ENCODE data around the gene CELF5. TPM values are rescaled to one million over a fixed set of nuclear protein-coding genes. Genes with fewer than 3 reads are reported as not detected.
A peak's percentile ranks its signal among the peaks of the same experiment; 100 is the strongest.
"Not testable (repeated sequence)": the region's sequence is repeated elsewhere in the genome, so short reads cannot be mapped to it uniquely, and the experiment has no call there.

The CELF5 gene
- total RNA-seq, 2 experiments from 2014 or later: 0.55 to 0.61 TPM

DNA sequence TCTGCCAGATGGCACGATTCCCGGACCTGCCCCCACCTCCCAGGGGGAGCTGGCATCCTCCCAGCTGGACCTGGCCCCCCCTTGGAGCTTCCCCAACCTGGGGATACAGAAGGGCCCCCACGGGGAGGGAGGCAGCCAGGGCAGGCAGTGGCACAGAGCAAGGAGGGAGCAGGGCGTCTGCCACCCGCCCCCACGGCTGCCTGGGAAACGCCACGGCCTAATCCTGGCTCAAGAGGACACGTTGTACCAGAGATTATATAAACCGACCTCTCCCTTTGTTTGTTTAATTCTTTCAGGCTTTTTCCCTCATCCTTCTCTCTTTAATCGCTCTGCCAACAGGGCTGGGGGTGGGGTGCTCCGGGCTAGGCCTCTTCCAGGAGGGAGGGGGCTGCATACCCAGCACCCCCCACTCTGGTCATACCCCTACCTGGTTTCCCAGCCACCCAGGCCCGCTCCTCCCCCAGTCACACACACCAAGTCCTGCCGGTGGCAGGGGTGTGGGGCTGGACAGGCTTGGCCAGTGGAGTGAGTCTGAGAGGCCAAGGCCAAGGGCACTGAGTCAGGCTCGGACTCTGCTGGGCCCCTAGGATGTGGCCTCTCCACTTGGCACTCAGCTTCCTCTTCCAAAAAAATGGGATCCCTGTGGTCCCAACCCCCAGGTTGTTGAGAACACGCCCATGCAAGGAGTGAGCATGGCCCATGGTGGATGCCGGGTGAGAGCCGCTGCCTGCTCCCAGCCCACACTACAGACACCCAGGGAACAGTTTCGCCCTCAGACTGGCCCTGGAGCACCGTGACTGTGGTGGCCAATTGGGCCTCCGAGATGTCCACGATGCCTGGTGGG, 112.4 kb downstream of the CELF5 start:
- Mint-ChIP-seq H3K27me3 (ENCODE audit: low read depth) (no peaks in the 10 kb centered on the region), H3K36me3 (ENCODE audit: low read depth) (no peaks in the 10 kb centered on the region), H3K4me1 (ENCODE audit: low read depth) (peaks cover 10% of the 10 kb centered on the region), H3K27ac (no peak overlapping the region), H3K9me3 (ENCODE audit: insufficient read depth) (no peaks in the 10 kb centered on the region), H3K4me3 (no peak overlapping the region)
- ChIA-PET POLR2A (interaction anchor here (0.8 kb wide), 1 partner anchor 9 kb away, joined by 3 read pairs; no protein-coding TSS in a partner anchor), CTCF (interaction anchor here (0.5 to 1.6 kb wide), 2 partner anchors 10 to 375 kb away, joined by 3 to 6 read pairs; no protein-coding TSS in a partner anchor)
- DNase-seq (no peak), ATAC-seq (no peak)

DNA sequence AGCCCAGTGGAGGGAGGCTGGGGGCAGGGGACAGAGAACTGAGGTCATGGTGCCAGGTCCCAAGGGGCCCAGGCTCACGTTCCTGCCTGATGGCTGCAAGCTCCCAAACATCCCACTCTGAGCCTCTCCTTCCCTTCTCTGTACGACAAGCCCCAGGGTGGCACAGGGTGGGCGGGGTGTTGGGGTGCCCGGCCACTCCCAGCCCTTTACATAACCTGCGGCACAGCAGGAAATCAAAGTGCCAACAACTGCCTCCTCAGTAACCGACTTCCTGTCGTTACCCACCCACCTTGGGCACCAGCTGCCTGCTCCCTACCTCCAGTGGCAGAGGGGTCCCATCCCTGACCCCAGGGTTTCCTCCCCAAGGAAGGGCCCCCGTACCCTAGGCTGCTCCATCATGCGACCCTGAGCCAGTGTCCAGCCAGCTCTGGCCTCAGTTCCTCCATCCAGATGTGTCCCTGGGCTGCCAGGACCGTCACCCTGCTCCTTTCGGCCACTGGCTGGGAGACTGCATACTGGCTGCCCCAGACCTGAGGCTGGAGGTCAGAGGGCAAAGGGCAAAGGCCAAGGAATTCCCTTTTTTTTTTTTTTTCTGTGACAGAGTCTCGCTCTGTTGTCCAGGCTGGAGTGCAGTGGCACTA, 114.2 kb downstream of the CELF5 start:
- Mint-ChIP-seq H3K9me3 (ENCODE audit: insufficient read depth) (no peaks in the 10 kb centered on the region), H3K27ac (peak overlapping the region; percentile 77), H3K36me3 (ENCODE audit: low read depth) (no peaks in the 10 kb centered on the region), H3K4me1 (ENCODE audit: low read depth) (peaks cover 11% of the 10 kb centered on the region), H3K27me3 (ENCODE audit: low read depth) (no peaks in the 10 kb centered on the region), H3K4me3 (no peak overlapping the region)
- ChIA-PET POLR2A (no interaction called here), CTCF (interaction anchor here (0.9 to 1.2 kb wide), 2 partner anchors 34 to 90 kb away, joined by 4 read pairs; no protein-coding TSS in a partner anchor)
- ATAC-seq (peak; percentile 62), DNase-seq (peak; percentile 60)

DNA sequence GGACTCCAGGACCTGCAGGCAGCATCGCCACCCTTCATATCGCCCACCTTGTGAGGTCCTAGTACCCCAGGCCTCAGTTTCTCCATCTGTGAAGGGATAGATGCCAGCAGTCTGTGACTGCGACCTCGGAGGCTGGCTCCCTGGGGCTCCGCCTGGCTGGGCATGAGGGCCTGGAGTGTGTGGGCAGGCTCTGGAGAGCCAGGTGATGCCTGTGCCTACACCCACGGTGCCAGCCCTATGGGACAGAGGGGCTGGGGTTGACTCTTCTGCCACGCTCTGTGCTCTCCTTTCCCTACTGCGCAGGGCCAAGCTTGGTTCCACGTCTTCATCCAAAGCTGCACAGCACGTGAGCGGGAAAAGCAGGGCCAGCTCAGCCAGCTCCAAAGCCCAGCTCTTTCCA, 115.9 kb downstream of the CELF5 start:
- ChIA-PET POLR2A (no interaction called here), CTCF (interaction anchor here (1.0 kb wide), 1 partner anchor 89 kb away, joined by 3 read pairs; no protein-coding TSS in a partner anchor)
- Mint-ChIP-seq H3K4me3 (no peak overlapping the region), H3K4me1 (ENCODE audit: low read depth) (peaks cover 13% of the 10 kb centered on the region), H3K27me3 (ENCODE audit: low read depth) (no peaks in the 10 kb centered on the region), H3K36me3 (ENCODE audit: low read depth) (no peaks in the 10 kb centered on the region), H3K9me3 (ENCODE audit: insufficient read depth) (no peaks in the 10 kb centered on the region), H3K27ac (no peak overlapping the region)
- ATAC-seq (no peak), DNase-seq (no peak)

DNA sequence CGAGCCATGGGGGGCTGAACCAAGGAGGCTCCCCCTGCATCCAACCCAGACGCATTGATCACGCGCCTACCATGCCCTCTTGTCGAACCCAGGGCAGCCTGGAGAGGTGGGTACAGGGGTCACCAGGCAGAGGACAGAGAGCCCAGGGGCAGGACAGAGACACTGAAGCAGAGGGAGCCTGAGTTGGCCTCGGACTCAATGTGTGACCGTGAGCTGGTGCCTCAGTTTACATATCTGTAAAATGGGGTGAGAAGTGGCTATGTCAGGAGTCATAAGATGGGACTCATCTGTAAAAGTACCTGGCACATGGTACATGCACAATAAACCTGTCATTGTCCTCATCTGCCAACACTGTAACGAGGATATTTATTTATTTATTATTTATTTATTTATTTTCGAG, 117.8 kb downstream of the CELF5 start:
- no peak overlapping the region for H3K27ac Mint-ChIP-seq
- ChIA-PET POLR2A (no interaction called here), CTCF (interaction anchor here (1.1 to 2.6 kb wide), 2 partner anchors 87 to 144 kb away, joined by 3 to 12 read pairs; no protein-coding TSS in a partner anchor)
- no peaks in the 10 kb centered on the region for H3K27me3 Mint-ChIP-seq (ENCODE audit: low read depth)
- peaks cover 13% of the 10 kb centered on the region for H3K4me1 Mint-ChIP-seq (ENCODE audit: low read depth)
- no peaks in the 10 kb centered on the region for H3K36me3 Mint-ChIP-seq (ENCODE audit: low read depth)
- DNase-seq (no peak), ATAC-seq (no peak)
- no peaks in the 10 kb centered on the region for H3K9me3 Mint-ChIP-seq (ENCODE audit: insufficient read depth)
- H3K4me3 Mint-ChIP-seq: no peak overlapping the region

DNA sequence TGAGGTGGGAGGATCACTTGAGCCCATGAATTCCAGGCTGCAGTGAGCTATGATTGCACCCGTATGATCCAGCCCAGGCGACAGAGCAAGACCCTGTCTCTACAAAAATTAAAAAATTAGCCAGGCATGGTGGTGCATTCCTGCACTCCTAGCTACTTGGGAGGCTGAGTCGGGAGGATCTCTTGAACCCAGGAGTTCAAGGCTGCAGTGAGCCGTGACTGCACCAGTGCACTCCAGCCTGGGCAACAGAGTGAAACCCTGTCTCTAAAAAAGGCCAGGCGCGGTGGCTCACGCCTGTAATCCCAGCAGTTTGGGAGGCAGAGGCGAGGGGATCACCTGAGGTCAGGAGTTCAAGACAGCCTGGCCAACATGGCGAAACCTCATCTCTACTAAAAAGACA, 118.5 kb downstream of the CELF5 start:
- H3K4me1 Mint-ChIP-seq (ENCODE audit: low read depth): peaks cover 13% of the 10 kb centered on the region
- H3K27me3 Mint-ChIP-seq (ENCODE audit: low read depth); DNase-seq; H3K27ac Mint-ChIP-seq; H3K36me3 Mint-ChIP-seq (ENCODE audit: low read depth); POLR2A ChIA-PET; H3K4me3 Mint-ChIP-seq; ATAC-seq; H3K9me3 Mint-ChIP-seq (ENCODE audit: insufficient read depth): not testable (repeated sequence)
- CTCF ChIA-PET: interaction anchor here (0.6 to 2.6 kb wide), 7 partner anchors 11 to 421 kb away, joined by 3 to 12 read pairs (median 4); no protein-coding TSS in a partner anchor

DNA sequence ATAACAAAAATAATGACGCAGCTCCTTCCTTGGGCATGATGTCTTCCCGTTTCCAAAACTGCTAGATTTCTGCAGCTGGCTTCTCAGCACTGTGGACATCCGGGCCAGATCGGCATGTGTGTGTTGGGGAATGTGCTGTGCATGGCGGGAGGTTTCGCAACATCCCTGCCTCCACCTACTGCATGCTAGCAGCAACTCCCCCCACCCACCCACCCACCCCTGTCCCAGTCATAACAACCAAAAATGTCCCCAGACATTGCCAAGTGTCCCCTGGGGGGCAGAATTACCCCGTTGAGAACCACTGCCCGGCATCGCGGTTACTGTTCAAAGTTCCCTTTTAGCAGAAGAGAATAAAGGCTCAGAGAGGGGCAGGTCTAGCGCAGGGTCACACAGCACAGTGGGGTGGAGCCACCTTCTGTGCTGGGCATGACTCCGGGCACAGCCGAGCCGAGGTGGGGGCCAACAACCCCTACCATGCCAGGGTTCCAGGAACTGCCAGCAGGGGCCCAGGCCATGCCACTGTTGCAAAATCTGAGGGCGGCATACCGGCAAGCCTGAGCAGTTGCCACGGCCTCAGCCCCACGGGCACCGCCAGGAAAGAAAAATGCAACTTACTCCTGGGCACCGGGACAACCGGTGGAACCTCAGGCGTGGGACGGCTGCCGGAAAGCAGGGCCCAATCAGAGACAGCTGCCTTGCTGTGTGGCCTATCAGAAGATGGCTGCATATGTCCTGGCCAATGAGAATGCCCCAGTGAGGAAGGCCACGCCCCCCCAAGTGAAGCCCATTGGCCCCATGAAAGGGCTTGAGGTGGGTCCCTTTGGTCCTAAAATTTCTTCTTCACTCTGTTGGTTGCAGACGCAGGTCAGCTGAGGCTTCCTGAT, 119.4 kb downstream of the CELF5 start:
- Mint-ChIP-seq H3K27me3 (ENCODE audit: low read depth) (no peaks in the 10 kb centered on the region), H3K27ac (no peak overlapping the region), H3K4me3 (peak overlapping the region; percentile 40), H3K36me3 (ENCODE audit: low read depth) (no peaks in the 10 kb centered on the region), H3K4me1 (ENCODE audit: low read depth) (peaks cover 7% of the 10 kb centered on the region), H3K9me3 (ENCODE audit: insufficient read depth) (no peaks in the 10 kb centered on the region)
- ChIA-PET POLR2A (no interaction called here), CTCF (interaction anchor here (0.6 to 2.6 kb wide), 7 partner anchors 10 to 420 kb away, joined by 3 to 12 read pairs (median 4); no protein-coding TSS in a partner anchor)
- peak; percentile 60 for DNase-seq
- peak; percentile 89 for ATAC-seq

DNA sequence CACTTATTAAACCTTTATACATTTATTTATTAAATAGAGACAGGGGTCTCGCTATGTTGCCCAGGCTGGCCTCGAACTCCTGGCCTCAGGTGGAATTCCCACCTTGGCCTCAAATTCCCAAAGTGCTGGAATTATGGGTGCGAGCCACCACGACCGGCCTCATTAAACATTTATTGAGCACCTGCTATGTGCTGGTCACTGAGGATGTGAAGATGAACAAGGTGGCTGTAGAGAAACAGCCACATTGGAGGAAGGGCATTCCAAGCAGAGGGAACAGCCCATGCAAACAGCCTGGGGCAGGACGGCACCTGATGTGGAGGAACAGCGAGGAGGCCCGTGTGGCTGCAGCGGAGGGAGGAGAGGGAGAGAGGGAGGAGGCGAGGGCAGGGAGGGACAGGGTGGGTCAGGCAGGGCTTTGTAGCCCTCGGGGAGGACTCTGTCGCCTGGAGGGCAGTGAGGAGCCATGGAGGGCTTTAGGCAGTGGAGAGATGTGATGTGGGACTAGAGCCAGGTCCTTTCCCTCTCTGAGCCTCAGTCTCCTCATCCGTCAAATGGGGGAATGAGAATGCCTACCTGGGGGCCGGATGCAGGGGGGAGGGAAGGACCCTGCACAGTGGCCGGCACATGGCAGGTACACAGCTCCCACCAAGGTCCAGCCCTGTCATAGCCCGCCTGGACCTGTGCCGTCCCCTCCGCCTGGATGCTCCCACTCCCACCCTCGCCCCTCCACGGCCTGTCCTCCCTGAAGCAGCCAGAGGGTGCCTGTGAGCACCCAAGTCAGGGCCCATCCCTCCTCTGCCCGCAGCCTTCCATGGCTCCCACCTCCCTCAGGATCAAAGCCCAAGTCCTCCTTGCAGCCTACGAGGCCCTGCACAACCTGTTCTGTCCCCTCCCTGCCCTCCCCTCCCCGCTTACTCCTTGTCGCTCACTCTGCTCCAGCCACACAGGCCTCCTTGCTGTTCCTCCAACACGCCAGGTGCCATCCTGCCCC, 120.4 kb downstream of the CELF5 start:
- ATAC-seq (no peak), DNase-seq (no peak)
- ChIA-PET POLR2A (interaction anchor here (0.8 kb wide), 1 partner anchor 9 kb away, joined by 3 read pairs; no protein-coding TSS in a partner anchor), CTCF (interaction anchor here (2.6 kb wide), 1 partner anchor 85 kb away, joined by 12 read pairs; no protein-coding TSS in a partner anchor)
- no peak overlapping the region for H3K4me3 Mint-ChIP-seq
- peaks cover 6% of the 10 kb centered on the region for H3K4me1 Mint-ChIP-seq (ENCODE audit: low read depth)
- no peak overlapping the region for H3K27ac Mint-ChIP-seq
- H3K9me3 Mint-ChIP-seq (ENCODE audit: insufficient read depth): no peaks in the 10 kb centered on the region
- no peaks in the 10 kb centered on the region for H3K27me3 Mint-ChIP-seq (ENCODE audit: low read depth)
- H3K36me3 Mint-ChIP-seq (ENCODE audit: low read depth): no peaks in the 10 kb centered on the region

DNA sequence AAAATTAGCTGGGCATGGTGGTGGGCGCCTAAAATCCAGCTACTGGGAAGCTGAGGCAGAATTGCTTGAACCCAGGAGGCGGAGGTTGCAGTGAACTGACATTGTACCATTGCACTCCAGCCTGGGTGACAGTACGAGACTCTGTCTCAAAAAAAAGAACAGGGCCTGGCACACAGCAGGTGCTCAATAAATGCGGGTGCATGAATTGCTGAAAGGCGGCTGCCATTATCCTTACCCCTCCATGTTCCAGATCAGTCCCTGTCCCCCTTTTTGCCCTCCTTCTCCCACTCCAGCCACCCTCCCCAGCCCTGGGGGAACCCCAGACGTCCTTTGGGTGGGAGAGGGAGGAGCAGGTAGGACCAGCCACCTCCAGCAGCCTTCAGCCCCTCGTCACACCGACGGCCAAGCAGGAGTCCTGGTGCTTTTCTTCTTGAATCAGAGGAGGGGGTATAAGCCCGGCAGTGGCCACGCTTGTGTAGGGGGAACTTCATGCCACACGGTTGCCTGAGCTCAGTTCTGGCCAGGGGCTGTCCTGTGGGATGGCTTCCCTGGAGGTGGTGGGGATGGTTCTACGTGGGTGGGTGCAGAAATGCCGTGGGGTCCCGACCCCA, 121.5 kb downstream of the CELF5 start:
- CTCF ChIA-PET: no interaction called here
- H3K4me1 Mint-ChIP-seq (ENCODE audit: low read depth): peaks cover 6% of the 10 kb centered on the region
- H3K36me3 Mint-ChIP-seq (ENCODE audit: low read depth): no peaks in the 10 kb centered on the region
- H3K27ac Mint-ChIP-seq: no peak overlapping the region
- no peak overlapping the region for H3K4me3 Mint-ChIP-seq
- H3K9me3 Mint-ChIP-seq (ENCODE audit: insufficient read depth): no peaks in the 10 kb centered on the region
- POLR2A ChIA-PET: interaction anchor here (0.8 kb wide), 1 partner anchor 10 kb away, joined by 3 read pairs; no protein-coding TSS in a partner anchor
- no peaks in the 10 kb centered on the region for H3K27me3 Mint-ChIP-seq (ENCODE audit: low read depth)
- DNase-seq (no peak), ATAC-seq (no peak)

All from activated CD8-positive, alpha-beta T cell treated with anti-CD3 and anti-CD28 coated beads, Interleukin-2, amount 10 ng/mL, durations not matched to agents 7 days and 5 days (primary cell).